HepG2 (cell line): Measurements from ENCODE around the gene CIART. TPM values are rescaled to one million over a fixed set of nuclear protein-coding genes. Genes with fewer than 3 reads are reported as not detected.
A peak's percentile ranks its signal among the peaks of the same experiment; 100 is the strongest.

ENCODE experiments used
- HNRNPH1 ChIP-seq: fragments of 200-400 bp; formaldehyde crosslinking; optimal IDR thresholded peaks from 2 replicates; pipeline ENCODE3; 2017; ENCODE audit warnings: mild to moderate bottlenecking, low read depth, low read length
- KDM3A ChIP-seq: IDR thresholded peaks from 2 replicates; pipeline ENCODE4 v1.6.1; 2018; ENCODE audit warnings: low read depth, missing compliant biosample characterization
- LBX2 ChIP-seq: sonication (generic); formaldehyde crosslinking; IDR thresholded peaks from 2 replicates; pipeline ENCODE4 v1.5.0; 2020; ENCODE audit warnings: missing genetic modification reagents, mild to moderate bottlenecking, borderline replicate concordance
- NCOA1 ChIP-seq: sonication (generic); formaldehyde crosslinking; IDR thresholded peaks from 2 replicates; pipeline ENCODE4 v1.9.0; 2021; ENCODE audit warnings: missing genetic modification reagents
- NCOA2 ChIP-seq: sonication (generic); formaldehyde crosslinking; IDR thresholded peaks from 2 replicates; pipeline ENCODE4 v1.8.0; 2022; ENCODE audit warnings: inconsistent platforms
- NFIC ChIP-seq: IDR thresholded peaks from 2 replicates; pipeline ENCODE4 v1.6.1; 2012; ENCODE audit warnings: mild to moderate bottlenecking, low read length, inconsistent platforms
- RBM39 ChIP-seq: fragments of 200-400 bp; formaldehyde crosslinking; IDR thresholded peaks from one replicate; pipeline ENCODE4 v1.6.1; 2018; ENCODE audit warnings: antibody characterized with exemption, mild to moderate bottlenecking, low read depth, low read length; ENCODE audit not compliant: poor library complexity, severe bottlenecking
- SATB2 ChIP-seq: sonication (generic); formaldehyde crosslinking; IDR thresholded peaks from 2 replicates; pipeline ENCODE4 v1.5.0; 2020; ENCODE audit warnings: missing genetic modification reagents
- THAP7 ChIP-seq: sonication (generic); formaldehyde crosslinking; IDR thresholded peaks from 2 replicates; pipeline ENCODE4 v1.8.1; 2023; ENCODE audit warnings: mild to moderate bottlenecking, missing genetic modification reagents
- THAP8 ChIP-seq: sonication (generic); formaldehyde crosslinking; IDR thresholded peaks from 2 replicates; pipeline ENCODE4 v1.5.1; 2020; ENCODE audit warnings: missing genetic modification reagents, mild to moderate bottlenecking, borderline replicate concordance
- YEATS2 ChIP-seq: sonication (generic); formaldehyde crosslinking; IDR thresholded peaks from 2 replicates; pipeline ENCODE4 v1.4.0; 2020; ENCODE audit warnings: missing genetic modification reagents, borderline replicate concordance
- ZBTB37 ChIP-seq: sonication (generic); formaldehyde crosslinking; IDR thresholded peaks from 2 replicates; pipeline ENCODE4 v1.4.0; 2020; ENCODE audit warnings: mild to moderate bottlenecking, missing genetic modification reagents
- ZBTB39 ChIP-seq: sonication (generic); formaldehyde crosslinking; IDR thresholded peaks from 2 replicates; pipeline ENCODE4 v1.5.0; 2020; ENCODE audit warnings: missing genetic modification reagents
- ZC3H4 ChIP-seq: sonication (generic); formaldehyde crosslinking; IDR thresholded peaks from 2 replicates; pipeline ENCODE4 v1.4.0; 2020; ENCODE audit warnings: missing genetic modification reagents, borderline replicate concordance
- ZEB1 ChIP-seq: IDR thresholded peaks from 2 replicates; pipeline ENCODE4 v1.6.1; 2012; ENCODE audit warnings: mild to moderate bottlenecking, low read depth, inconsistent platforms; ENCODE audit not compliant: insufficient replicate concordance
- ZNF296 ChIP-seq: sonication (generic); formaldehyde crosslinking; conservative IDR thresholded peaks from 2 replicates; pipeline ENCODE4 v1.5.0; 2020; ENCODE audit warnings: mild to moderate bottlenecking, missing genetic modification reagents
- ZNF431 ChIP-seq: sonication (generic); formaldehyde crosslinking; IDR thresholded peaks from 2 replicates; pipeline ENCODE4 v1.9.0; 2022; ENCODE audit warnings: missing genetic modification reagents, low read depth, mild to moderate bottlenecking, borderline replicate concordance
- ZNF503 ChIP-seq: sonication (generic); formaldehyde crosslinking; IDR thresholded peaks from 2 replicates; pipeline ENCODE4 v1.4.0; 2020; ENCODE audit warnings: missing genetic modification reagents
- ZNF510 ChIP-seq: sonication (generic); formaldehyde crosslinking; IDR thresholded peaks from 2 replicates; pipeline ENCODE4 v1.4.0; 2020; ENCODE audit warnings: low read depth, mild to moderate bottlenecking, missing genetic modification reagents
- ZNF652 ChIP-seq: IDR thresholded peaks from 2 replicates; pipeline ENCODE4 v1.6.1; 2016; ENCODE audit warnings: low read depth, borderline replicate concordance
- ZNF772 ChIP-seq: sonication (generic); formaldehyde crosslinking; IDR thresholded peaks from 2 replicates; pipeline ENCODE4 v1.5.0; 2020; ENCODE audit warnings: mild to moderate bottlenecking, missing genetic modification reagents
- ZNF781 ChIP-seq: sonication (generic); formaldehyde crosslinking; IDR thresholded peaks from 2 replicates; pipeline ENCODE4 v1.5.1; 2020; ENCODE audit warnings: borderline replicate concordance, mild to moderate bottlenecking, missing genetic modification reagents; ENCODE audit errors: not compliant biosample characterization
- polyA plus RNA-seq, 8 experiments: library from polyadenylated mRNA; depleted of rRNA in 3 of 8; stranded (reverse) in 7 of 8; unstranded in 1 of 8; fragments of >200 nt; fragmentation: Illumina TruSeq in 4 of 8; extraction: Trizol in 4 of 8; gene quantifications; 2 replicates each; pipeline versions ENCODE4 v1.2.1 to v1.2.3, GENCODE V29; 2011 to 2016; ENCODE audit warnings: low read depth in 4 of 8, missing spikeins in 1 of 8, mixed read lengths in 1 of 8; ENCODE audit not compliant: insufficient read depth in 1 of 8
- total RNA-seq, 5 experiments: library from RNA; depleted of rRNA; stranded (reverse); fragments of >200 nt; fragmentation: Illumina TruSeq; extraction: Trizol; gene quantifications; 2 replicates each; pipeline ENCODE4 v1.2.3, GENCODE V29; 2016; ENCODE audit warnings: low read depth in 1 of 5

The CIART gene
- total and polyA plus RNA-seq, 2 of the 13 experiments (the other 11 are each of a cell fraction or from before 2014, with no cell fraction given): 0.58 TPM; not detected in 1

- TF ChIP-seq RBM39 (no peak), KDM3A (CRISPR knock-in tag) (no peak), ZBTB37 (CRISPR knock-in tag) (no peak), ZNF431 (no peak), ZC3H4 (CRISPR knock-in tag) (no peak), HNRNPH1 (no peak), ZNF296 (CRISPR knock-in tag) (no peak), THAP7 (CRISPR knock-in tag) (0 out of 2 replicates have a peak, but pooled peaks have one; percentile 51), SATB2 (CRISPR knock-in tag) (no peak), THAP8 (CRISPR knock-in tag) (no peak), NCOA1 (CRISPR knock-in tag) (no peak), ZBTB39 (no peak), LBX2 (CRISPR knock-in tag) (no peak), ZNF772 (CRISPR knock-in tag) (no peak; the same call in 1 of the 2 replicates), NCOA2 (CRISPR knock-in tag) (no peak), YEATS2 (CRISPR knock-in tag) (no peak), ZNF503 (CRISPR knock-in tag) (no peak), NFIC (no peak), ZNF510 (CRISPR knock-in tag) (no peak), ZNF781 (no peak), ZEB1 (no peak), ZNF652 (CRISPR knock-in tag) (no peak)
These were observed 47.6 kb upstream of the CIART start (continued) for GRCh38 chr1:150234566-150235293.
